Body of pancreas (tissue), 4 donors: ENCODE results near the gene TFAP2C. TPM values are rescaled to one million over a fixed set of nuclear protein-coding genes. Genes with fewer than 3 reads are reported as not detected.

Source experiments
- ATAC-seq: fragments of 150-250 bp; one replicate; pipeline ENCODE4 v1.9.1; 2016
- DNase-seq, 4 donors: peaks; one replicate each; pipeline ENCODE4 v3.0.0-alpha.2; 2019
- H3K27ac ChIP-seq, 4 donors: fragments of 200-600 bp; sonication (generic); 1 replicate in 3 of 4; 2 replicates in 1 of 4; pipeline versions ENCODE4 v1.5.1 to v1.6.1; 2016 to 2019; ENCODE audit warnings: mild to moderate bottlenecking in 1 of 4, mixed read lengths in 1 of 4, moderate library complexity in 1 of 4
- H3K27me3 ChIP-seq, 2 donors: fragments of 200-600 bp; sonication (generic); one replicate each; pipeline ENCODE4 v1.6.0; 2016; ENCODE audit warnings: mild to moderate bottlenecking in 1 of 2
- H3K36me3 ChIP-seq, 2 donors: fragments of 200-600 bp; sonication (generic); replicated peaks in 1 of 2; 2 replicates each; pipeline ENCODE4 v1.5.1; 2016; ENCODE audit warnings: low read depth in 2 of 2; ENCODE audit not compliant: insufficient read depth in 1 of 2
- H3K4me1 ChIP-seq: fragments of 200-600 bp; sonication (generic); one replicate; pipeline ENCODE4 v1.6.0; 2016
- H3K4me3 ChIP-seq, 2 donors: fragments of 200-600 bp; sonication (generic); 1 replicate in 1 of 2; 2 replicates in 1 of 2; pipeline ENCODE4 v1.5.1; 2016 to 2019
- H3K9me3 ChIP-seq, 3 donors: fragments of 200-600 bp; sonication (generic); 1 replicate in 2 of 3; 2 replicates in 1 of 3; pipeline ENCODE4 v1.5.1; 2016
- CTCF ChIP-seq, 7 experiments: fragments of 450-650 bp in 4 of 7; fragments of 200-600 bp in 3 of 7; sonication (generic) in 3 of 7; IDR thresholded peaks; one replicate each; pipeline ENCODE4 v1.5.1; 2016 to 2019; ENCODE audit warnings: antibody characterized with exemption in 7 of 7
- POLR2A ChIP-seq, 3 donors: fragments of 450-650 bp; IDR thresholded peaks; one replicate each; pipeline ENCODE4 v1.6.1; 2016; ENCODE audit warnings: antibody characterized with exemption in 3 of 3, mild to moderate bottlenecking in 2 of 3
- WGBS, 2 donors: methylation state at CpG; one replicate each; pipeline ENCODE4 v1.1.5; 2017; 5-methylcytosine and 5-hydroxymethylcytosine counted together
- intact Hi-C: fragments of 100-400 bp; cut with DNase I; formaldehyde crosslinking; loops from one replicate; pipeline ENCODE4 v1.15.1; 2023
- small RNA-seq: library from RNA; depleted of rRNA; stranded (forward); fragments of <200 nt; gene quantifications from one replicate; pipeline ENCODE3, GENCODE V24; 2016
- total RNA-seq, 2 donors: library from RNA; depleted of rRNA; stranded (reverse); fragments of >200 nt; gene quantifications; one replicate each; pipeline ENCODE4 v1.1.0, GENCODE V29; 2016

Gene TFAP2C
- total RNA-seq, 2 donors from 2014 or later, result 0.52 to 2.3 TPM

- intact Hi-C loops, result no loop called here
- 63 to 83% methylated on average over 1 to 16 of the region's 16 CpGs for WGBS, 2 donors
Observed at GRCh38 chr20:56685879-56686278, 56.8 kb downstream of the TFAP2C start.

DNA sequence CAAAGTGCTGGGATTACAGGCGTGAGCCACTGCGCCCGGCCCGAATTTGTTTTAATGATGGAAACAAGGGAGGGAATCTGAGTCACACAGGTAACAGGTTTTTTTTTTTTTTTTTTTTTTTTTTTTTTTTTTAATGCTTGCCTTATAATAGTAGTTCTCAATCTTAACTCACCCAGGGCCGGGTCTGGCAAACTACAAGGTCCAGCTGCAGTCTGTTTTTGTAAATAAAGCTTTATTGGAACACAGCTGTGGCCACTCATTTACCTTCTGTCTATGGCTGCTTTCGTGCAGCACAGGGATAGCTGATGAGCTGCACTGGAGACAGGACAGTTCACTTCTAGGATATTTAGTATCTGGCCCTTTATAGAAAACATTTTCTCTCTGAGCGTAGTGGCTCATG, 58.0 kb downstream of the TFAP2C start:
- DNase-seq, result no peak
- H3K27me3 ChIP-seq, result no peaks in the 10 kb centered on the region
- H3K36me3 ChIP-seq, result no peaks in the 10 kb centered on the region
- no peak overlapping the region for H3K4me3 ChIP-seq
- WGBS, 2 donors, result 86 to 87% methylated on average over 6 to 7 of the region's 7 CpGs
- no peak for ATAC-seq
- H3K9me3 ChIP-seq, result no peaks in the 10 kb centered on the region
- TF ChIP-seq CTCF (IDR thresholded peaks at IDR 0.05) (no peak), POLR2A (IDR thresholded peaks at IDR 0.05) (no peak)
- H3K4me1 ChIP-seq, result peaks cover 12% of the 10 kb centered on the region
- intact Hi-C loops, result no loop called here
- no peak overlapping the region for H3K27ac ChIP-seq

More at GRCh38 chr20:56685879-56686278, 56.8 kb downstream of the TFAP2C start:
- Histone ChIP-seq H3K9me3 (no peaks in the 10 kb centered on the region), H3K27ac (no peak overlapping the region), H3K4me3 (no peak overlapping the region), H3K36me3 (no peaks in the 10 kb centered on the region), H3K4me1 (peaks cover 7% of the 10 kb centered on the region), H3K27me3 (no peaks in the 10 kb centered on the region)
- DNase-seq (no peak), ATAC-seq (no peak)
- TF ChIP-seq POLR2A (IDR thresholded peaks at IDR 0.05) (no peak), CTCF (IDR thresholded peaks at IDR 0.05) (no peak)

GRCh38 chr20:56688106-56688505, 59.0 kb downstream of the TFAP2C start:
- no peaks in the 10 kb centered on the region for H3K27me3 ChIP-seq
- TF ChIP-seq CTCF (IDR thresholded peaks at IDR 0.05) (no peak), POLR2A (IDR thresholded peaks at IDR 0.05) (no peak)
- intact Hi-C loops, result no loop called here
- peaks cover 12% of the 10 kb centered on the region for H3K4me1 ChIP-seq
- no peak for ATAC-seq
- H3K9me3 ChIP-seq, result no peaks in the 10 kb centered on the region
- H3K27ac ChIP-seq, result no peak overlapping the region
- no peak for DNase-seq
- no peak overlapping the region for H3K4me3 ChIP-seq
- no peaks in the 10 kb centered on the region for H3K36me3 ChIP-seq
- WGBS, 2 donors, result 65% methylated on average over 5 to 6 of the region's 6 CpGs

Small RNA genes within 50 kb of the gene (small RNA-seq; reads per million reads assigned to genes)
- gene RN7SL170P (not detected), gene RNU6-1146P (not detected)

Other genes starting within 250 kb of the TFAP2C start
- 1 to 10 TPM in 1 of 2 donors, under 1 TPM in 1; 0.66 to 1.0 TPM for gene AURKA, start 237.1 kb upstream of the TFAP2C start, total RNA-seq
- gene CSTF1, start 236.7 kb upstream of the TFAP2C start, total RNA-seq, result 10 to 100 TPM; 12.2 to 14.5 TPM
- gene CASS4, start 217.0 kb upstream of the TFAP2C start, total RNA-seq, result under 1 TPM in 1 of 2 donors, not detected in 1; 0.52 TPM
- gene RTF2, start 160.7 kb upstream of the TFAP2C start, total RNA-seq, result 10 to 100 TPM; 22.1 to 29.1 TPM
- gene FAM209A, start 104.6 kb upstream of the TFAP2C start, total RNA-seq, result not detected
- gene FAM209B, start 96.1 kb upstream of the TFAP2C start, total RNA-seq, result not detected